ENCODE results near the gene TRPC4. TPM values are rescaled to one million over a fixed set of nuclear protein-coding genes. Genes with fewer than 3 reads are reported as not detected.

TRPC4 gene
- total and polyA plus RNA-seq, 7 donors = 0.03 to 0.59 (median 0.08) TPM

- no peak for DNase-seq
- H3K4me3 ChIP-seq = no peak overlapping the region
- no peak for TF ChIP-seq CTCF (IDR thresholded peaks at IDR 0.05)
- no peaks in the 10 kb centered on the region for H3K9me3 ChIP-seq
- no peak overlapping the region for H3K27ac ChIP-seq
- no peaks in the 10 kb centered on the region for H3K36me3 ChIP-seq (ENCODE audit: insufficient read depth in 1 of 2, low read depth in 1 of 2)
- WGBS, 3 donors = 86 to 90% (median 88%) methylated on average over 2 of the region's 2 CpGs
- intact Hi-C loops (cut with DNase I) = no loop called here
- H3K27me3 ChIP-seq (ENCODE audit: insufficient read depth in 3 of 3, low read length in 2 of 3) = no peaks in the 10 kb centered on the region
- no peak for ATAC-seq
- H3K4me1 ChIP-seq = no peaks in the 10 kb centered on the region
These were observed 100.0 kb downstream of the TRPC4 start for GRCh38 chr13:37769545-37769944.

- H3K27ac ChIP-seq = no peak overlapping the region
- no peak for TF ChIP-seq CTCF (IDR thresholded peaks at IDR 0.05)
- H3K27me3 ChIP-seq (ENCODE audit: insufficient read depth in 3 of 3, low read length in 2 of 3) = no peaks in the 10 kb centered on the region
- intact Hi-C loops (cut with DNase I) = no loop called here
- H3K4me3 ChIP-seq = no peak overlapping the region
- no peaks in the 10 kb centered on the region for H3K4me1 ChIP-seq
- no peaks in the 10 kb centered on the region for H3K36me3 ChIP-seq (ENCODE audit: insufficient read depth in 1 of 2, low read depth in 1 of 2)
- WGBS, 3 donors = 72 to 77% (median 73%) methylated on average over 2 of the region's 2 CpGs
- DNase-seq = no peak
- no peaks in the 10 kb centered on the region for H3K9me3 ChIP-seq
- ATAC-seq = no peak
These were observed 100.5 kb downstream of the TRPC4 start for GRCh38 chr13:37769078-37769477.

- H3K27ac ChIP-seq = no peak overlapping the region
- no peaks in the 10 kb centered on the region for H3K27me3 ChIP-seq (ENCODE audit: insufficient read depth in 3 of 3, low read length in 2 of 3)
- no peaks in the 10 kb centered on the region for H3K36me3 ChIP-seq (ENCODE audit: insufficient read depth in 1 of 2, low read depth in 1 of 2)
- intact Hi-C loops (cut with DNase I) = no loop called here
- TF ChIP-seq CTCF (IDR thresholded peaks at IDR 0.05) = no peak
- ATAC-seq (no peak), DNase-seq (no peak)
- H3K4me1 ChIP-seq = no peaks in the 10 kb centered on the region
- 82 to 88% (median 83%) methylated on average over 3 of the region's 3 CpGs for WGBS, 3 donors
- no peak overlapping the region for H3K4me3 ChIP-seq
- H3K9me3 ChIP-seq = no peaks in the 10 kb centered on the region
These were observed 103.1 kb downstream of the TRPC4 start for GRCh38 chr13:37766502-37766901.

GRCh38 chr13:37755349-37755748, 114.2 kb downstream of the TRPC4 start:
- Histone ChIP-seq H3K27ac (no peak overlapping the region), H3K9me3 (no peaks in the 10 kb centered on the region), H3K36me3 (ENCODE audit: insufficient read depth in 1 of 2, low read depth in 1 of 2) (no peaks in the 10 kb centered on the region), H3K4me3 (no peak overlapping the region), H3K4me1 (no peaks in the 10 kb centered on the region), H3K27me3 (ENCODE audit: insufficient read depth in 3 of 3, low read length in 2 of 3) (no peaks in the 10 kb centered on the region)
- 63 to 87% (median 87%) methylated on average over 3 of the region's 3 CpGs for WGBS, 3 donors
- TF ChIP-seq CTCF (IDR thresholded peaks at IDR 0.05) = no peak
- no peak for ATAC-seq
- no peak for DNase-seq
- intact Hi-C loops (cut with DNase I) = no loop called here

- 88 to 93% (median 90%) methylated on average over 6 of the region's 6 CpGs for WGBS, 3 donors
- H3K4me1 ChIP-seq = no peaks in the 10 kb centered on the region
- no peaks in the 10 kb centered on the region for H3K36me3 ChIP-seq (ENCODE audit: insufficient read depth in 1 of 2, low read depth in 1 of 2)
- no peaks in the 10 kb centered on the region for H3K27me3 ChIP-seq (ENCODE audit: insufficient read depth in 3 of 3, low read length in 2 of 3)
- no peaks in the 10 kb centered on the region for H3K9me3 ChIP-seq
- DNase-seq (no peak), ATAC-seq (no peak)
- H3K27ac ChIP-seq = no peak overlapping the region
- intact Hi-C loops (cut with DNase I) = no loop called here
- no peak for TF ChIP-seq CTCF (IDR thresholded peaks at IDR 0.05)
- no peak overlapping the region for H3K4me3 ChIP-seq
These were observed 115.8 kb downstream of the TRPC4 start for GRCh38 chr13:37753776-37754175.
